MG63 (cell line): Measurements from ENCODE around the gene SLC47A1. TPM values are rescaled to one million over a fixed set of nuclear protein-coding genes. Genes with fewer than 3 reads are reported as not detected.
A peak's percentile ranks its signal among the peaks of the same experiment; 100 is the strongest.
"Not testable (repeated sequence)": the region's sequence is repeated elsewhere in the genome, so short reads cannot be mapped to it uniquely, and the experiment has no call there.

Experiments
- DNase-seq: peaks from one replicate; pipeline ENCODE4 v3.0.0-alpha.2; 2020
- H3K27me3 ChIP-seq: fragments of 250-450 bp; sonication (Bioruptor Pico); 2 replicates; pipeline ENCODE4 v1.5.1; 2020; ENCODE audit warnings: mild to moderate bottlenecking, moderate library complexity
- H3K36me3 ChIP-seq: fragments of 250-450 bp; sonication (Bioruptor Pico); 2 replicates; pipeline ENCODE4 v1.5.1; 2020; ENCODE audit warnings: mild to moderate bottlenecking, moderate library complexity
- H3K4me3 ChIP-seq: fragments of 250-450 bp; sonication (Bioruptor Pico); 2 replicates; pipeline ENCODE4 v1.5.1; 2020; ENCODE audit warnings: mild to moderate bottlenecking, moderate library complexity
- H3K9me3 ChIP-seq: fragments of 250-450 bp; sonication (Bioruptor Pico); 2 replicates; pipeline ENCODE4 v1.5.1; 2020; ENCODE audit warnings: mild to moderate bottlenecking, moderate library complexity
- total RNA-seq: library from RNA; depleted of rRNA; stranded (reverse); fragments of >200 nt; shearing (Covaris generic); gene quantifications from 2 replicates; pipeline ENCODE4 v1.2.3, GENCODE V29; 2014; ENCODE audit warnings: low replicate concordance

SLC47A1 gene
- total RNA-seq, 1 experiment from 2014 or later, result 12.0 TPM

DNA sequence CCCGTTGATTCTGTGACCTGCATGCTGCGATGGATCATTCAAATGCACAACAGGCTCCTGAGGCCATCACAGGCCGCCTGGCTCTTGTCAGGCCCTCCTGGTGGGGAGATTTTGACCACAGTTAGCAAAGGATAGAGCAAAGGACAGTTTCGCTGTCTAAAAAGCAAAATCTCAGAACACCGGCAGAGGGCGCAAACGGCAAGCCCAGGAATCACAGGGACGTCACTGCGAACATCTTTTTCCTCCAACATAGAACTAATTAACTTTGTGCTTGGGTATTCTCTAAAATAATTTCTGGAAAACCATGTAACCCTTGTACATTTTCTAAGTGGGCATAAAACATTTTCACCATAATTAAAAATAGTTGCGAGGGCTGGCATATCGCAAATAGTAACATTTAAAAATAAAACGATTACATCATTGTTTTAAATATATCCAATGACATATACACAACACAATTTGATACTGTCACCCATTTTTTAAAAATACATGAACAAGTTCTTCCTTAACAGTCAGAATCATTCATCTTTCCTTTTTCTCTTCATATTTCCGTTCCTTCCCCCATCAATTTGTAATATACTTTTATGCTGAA, 19.7 kb upstream of the SLC47A1 start:
- Histone ChIP-seq H3K27me3 (no peaks in the 10 kb centered on the region), H3K4me3 (peak overlapping the region; percentile 27), H3K36me3 (no peaks in the 10 kb centered on the region), H3K9me3 (no peaks in the 10 kb centered on the region)
- peak; percentile 41 for DNase-seq

- no peak for DNase-seq
- H3K36me3 ChIP-seq, result no peaks in the 10 kb centered on the region
- H3K9me3 ChIP-seq, result no peaks in the 10 kb centered on the region
- no peak overlapping the region for H3K4me3 ChIP-seq
- no peaks in the 10 kb centered on the region for H3K27me3 ChIP-seq
These were observed 16.0 kb upstream of the SLC47A1 start for GRCh38 chr17:19517699-19518098.

- not testable (repeated sequence) for H3K27me3 ChIP-seq, DNase-seq, H3K36me3 ChIP-seq, H3K4me3 ChIP-seq, H3K9me3 ChIP-seq
These were observed 14.0 kb upstream of the SLC47A1 start for GRCh38 chr17:19519388-19520291.

- no peaks in the 10 kb centered on the region for H3K27me3 ChIP-seq
- H3K36me3 ChIP-seq, result no peaks in the 10 kb centered on the region
- no peak for DNase-seq
- H3K9me3 ChIP-seq, result no peaks in the 10 kb centered on the region
- no peak overlapping the region for H3K4me3 ChIP-seq
These were observed 13.0 kb upstream of the SLC47A1 start for GRCh38 chr17:19520641-19521040.

DNA sequence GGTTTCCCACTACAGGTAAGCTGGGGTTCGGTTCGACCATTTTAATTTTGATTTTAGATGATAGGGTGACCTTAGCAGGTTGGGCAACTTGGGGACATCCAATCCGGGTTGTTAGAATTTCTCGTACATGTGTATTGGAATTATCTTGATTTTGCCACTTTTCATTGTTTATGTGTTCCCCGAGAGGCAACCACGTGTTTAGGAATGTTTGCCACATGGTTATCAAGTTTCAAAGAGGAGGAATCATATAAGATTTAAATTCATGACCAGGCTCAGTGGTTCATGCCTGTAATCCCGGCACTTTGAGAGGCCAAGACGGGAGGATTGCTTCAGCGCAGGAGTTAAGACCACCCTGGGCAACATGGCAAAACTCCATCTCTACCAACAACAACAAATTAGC, 10.0 kb upstream of the SLC47A1 start:
- no peaks in the 10 kb centered on the region for H3K36me3 ChIP-seq
- DNase-seq, result no peak
- H3K9me3 ChIP-seq, result no peaks in the 10 kb centered on the region

DNA sequence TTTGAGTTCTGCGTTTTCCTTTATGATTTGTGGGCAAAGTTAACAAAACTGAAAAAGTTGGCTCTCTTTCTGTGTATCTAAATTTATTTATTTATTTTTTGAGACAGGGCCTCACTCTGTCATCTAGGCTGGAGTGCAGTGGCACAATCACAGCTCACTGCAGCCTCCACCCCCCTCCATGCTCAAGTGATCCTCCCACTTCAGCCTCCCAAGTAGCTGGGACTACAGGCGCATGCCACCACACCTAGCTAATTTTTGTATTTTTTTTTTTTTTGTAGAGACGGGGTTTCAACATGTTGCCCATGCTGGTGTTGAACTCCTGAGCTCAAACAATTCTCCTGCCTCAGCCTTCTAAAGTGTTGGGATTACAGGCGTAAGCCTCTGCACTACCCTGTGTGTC, 6.7 kb upstream of the SLC47A1 start:
- not testable (repeated sequence) for DNase-seq, H3K4me3 ChIP-seq, H3K27me3 ChIP-seq, H3K9me3 ChIP-seq, H3K36me3 ChIP-seq

More for the DNA sequence above, 10.0 kb upstream of the SLC47A1 start:
- Histone ChIP-seq H3K27me3 (no peaks in the 10 kb centered on the region), H3K4me3 (no peak overlapping the region)

GRCh38 chr17:19531780-19532501, 1.7 kb upstream of the SLC47A1 start:
- H3K9me3 ChIP-seq, result no peaks in the 10 kb centered on the region
- no peak overlapping the region for H3K4me3 ChIP-seq
- no peaks in the 10 kb centered on the region for H3K36me3 ChIP-seq
- no peaks in the 10 kb centered on the region for H3K27me3 ChIP-seq
- DNase-seq, result no peak

GRCh38 chr17:19533036-19533717, 477 bp upstream of the SLC47A1 start:
- H3K36me3 ChIP-seq, result no peaks in the 10 kb centered on the region
- no peak for DNase-seq
- H3K4me3 ChIP-seq, result peak overlapping the region; percentile 65
- no peaks in the 10 kb centered on the region for H3K9me3 ChIP-seq
- no peaks in the 10 kb centered on the region for H3K27me3 ChIP-seq

DNA sequence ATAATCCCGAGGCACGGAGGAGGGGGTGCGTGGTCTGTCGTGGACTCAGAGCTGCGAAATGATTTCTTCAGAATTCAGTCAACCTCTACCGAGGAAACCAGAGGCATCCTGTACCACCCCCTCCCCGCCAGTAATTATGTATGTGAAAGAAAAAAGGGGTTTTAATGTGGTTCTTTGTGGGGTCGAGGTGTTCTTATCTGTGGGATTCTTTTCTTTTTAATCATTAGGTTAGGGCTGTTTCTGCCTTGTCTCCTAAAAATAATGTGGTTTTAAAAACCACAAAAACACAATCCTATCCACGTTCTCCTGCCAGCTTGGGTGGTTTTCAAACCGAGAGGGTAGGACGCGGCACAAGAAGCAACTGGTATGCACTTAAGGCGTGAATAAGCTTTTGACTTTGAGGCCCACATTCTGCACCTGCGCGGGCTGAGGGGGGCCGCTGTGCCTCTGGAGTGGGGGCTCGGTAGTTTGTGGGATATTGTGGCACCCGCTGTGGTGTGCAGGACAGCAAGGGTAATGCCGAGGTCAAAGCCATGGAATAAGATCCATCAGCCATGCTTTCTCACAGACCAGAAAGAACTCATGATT, 1.0 kb downstream of the SLC47A1 start:
- no peak for DNase-seq
- H3K9me3 ChIP-seq, result no peaks in the 10 kb centered on the region
- H3K36me3 ChIP-seq, result no peaks in the 10 kb centered on the region
- peak overlapping the region; percentile 65 for H3K4me3 ChIP-seq
- no peaks in the 10 kb centered on the region for H3K27me3 ChIP-seq

GRCh38 chr17:19537111-19537510, 3.5 kb downstream of the SLC47A1 start:
- H3K9me3 ChIP-seq, result no peaks in the 10 kb centered on the region
- DNase-seq, result no peak
- H3K27me3 ChIP-seq, result no peaks in the 10 kb centered on the region
- H3K4me3 ChIP-seq, result no peak overlapping the region
- no peaks in the 10 kb centered on the region for H3K36me3 ChIP-seq

GRCh38 chr17:19538095-19539039, 4.7 kb downstream of the SLC47A1 start:
- no peaks in the 10 kb centered on the region for H3K27me3 ChIP-seq
- no peak overlapping the region for H3K4me3 ChIP-seq
- H3K9me3 ChIP-seq, result no peaks in the 10 kb centered on the region
- DNase-seq, result no peak
- no peaks in the 10 kb centered on the region for H3K36me3 ChIP-seq

DNA sequence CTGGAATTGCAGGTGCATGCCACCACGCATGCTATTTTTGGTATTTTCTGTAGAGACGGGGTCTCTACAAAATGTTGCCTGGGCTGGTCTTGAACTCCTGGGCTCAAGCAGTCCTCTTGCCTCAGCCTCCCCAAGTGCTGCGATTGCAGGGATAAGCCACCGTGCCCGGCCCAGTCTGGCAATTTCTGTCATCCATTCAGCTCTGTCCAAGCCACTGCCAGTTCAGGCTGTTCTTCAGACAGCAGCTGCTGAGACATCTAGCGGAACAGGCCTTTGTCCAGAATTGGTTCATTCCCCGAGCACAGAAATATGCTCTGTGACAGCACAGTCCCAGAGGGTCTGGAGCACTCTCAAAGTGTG, 5.4 kb downstream of the SLC47A1 start:
- no peak overlapping the region for H3K4me3 ChIP-seq
- DNase-seq, result no peak
- no peaks in the 10 kb centered on the region for H3K9me3 ChIP-seq
- no peaks in the 10 kb centered on the region for H3K27me3 ChIP-seq
- no peaks in the 10 kb centered on the region for H3K36me3 ChIP-seq

GRCh38 chr17:19539841-19540311, 6.2 kb downstream of the SLC47A1 start:
- H3K4me3 ChIP-seq, result no peak overlapping the region
- no peaks in the 10 kb centered on the region for H3K27me3 ChIP-seq
- DNase-seq, result no peak

DNA sequence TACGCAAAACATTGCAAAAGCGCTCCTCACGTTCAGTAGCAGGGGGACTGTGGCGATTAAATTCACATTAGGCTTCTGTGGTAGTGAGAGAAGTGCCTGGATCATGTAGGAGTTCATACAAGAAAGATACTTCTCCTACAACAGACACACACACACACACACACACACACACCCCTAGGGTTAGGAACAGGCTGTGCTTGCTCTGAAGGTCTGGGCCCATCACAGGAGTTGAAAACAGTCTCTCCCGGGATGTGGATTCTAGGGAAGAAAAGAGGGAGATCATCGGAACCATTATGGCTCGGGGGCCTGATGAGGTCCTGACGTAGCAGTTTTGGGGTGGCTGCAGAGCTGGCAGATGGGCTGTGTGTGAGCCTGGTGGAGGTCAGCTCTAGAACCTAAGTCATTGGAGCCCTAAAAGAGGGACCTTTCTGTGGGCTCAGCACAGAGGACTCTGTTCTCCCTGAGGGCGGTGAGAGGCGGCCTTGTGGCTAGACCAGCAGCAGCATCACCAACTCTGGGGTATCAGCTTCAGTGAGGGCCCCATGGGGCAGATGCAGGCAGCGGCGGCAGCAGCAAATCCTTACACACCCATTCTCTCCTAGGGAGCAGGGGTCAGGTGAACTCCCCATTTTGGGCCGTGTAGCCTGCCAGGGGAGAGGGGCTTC, 7.2 kb downstream of the SLC47A1 start:
- Histone ChIP-seq H3K4me3 (no peak overlapping the region), H3K9me3 (no peaks in the 10 kb centered on the region), H3K36me3 (no peaks in the 10 kb centered on the region), H3K27me3 (no peaks in the 10 kb centered on the region)
- DNase-seq, result no peak

More at GRCh38 chr17:19539841-19540311, 6.2 kb downstream of the SLC47A1 start:
- Histone ChIP-seq H3K36me3 (no peaks in the 10 kb centered on the region), H3K9me3 (no peaks in the 10 kb centered on the region)

DNA sequence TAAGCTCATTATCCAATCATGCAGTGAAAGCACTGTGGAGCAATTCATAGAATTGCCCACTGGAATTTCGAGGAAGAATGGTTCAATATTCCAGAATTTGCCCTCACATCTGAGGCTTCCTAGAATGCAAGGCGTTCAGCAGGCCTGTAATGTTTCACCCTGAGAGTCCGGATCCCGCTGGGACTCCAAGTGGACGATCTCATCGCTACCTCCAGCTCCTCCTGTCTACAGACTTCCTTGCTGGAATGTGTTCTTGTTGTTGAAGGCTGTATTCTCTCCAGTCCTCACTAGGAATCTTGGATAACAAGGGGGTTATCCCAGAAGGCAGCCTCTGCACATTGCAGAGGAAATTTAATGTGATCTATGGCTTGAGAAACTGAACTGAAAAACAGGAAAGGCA, 7.8 kb downstream of the SLC47A1 start:
- Histone ChIP-seq H3K36me3 (no peaks in the 10 kb centered on the region), H3K27me3 (no peaks in the 10 kb centered on the region), H3K9me3 (no peaks in the 10 kb centered on the region), H3K4me3 (no peak overlapping the region)
- no peak for DNase-seq
